Stimulated activated CD8-positive, alpha-beta memory T cell treated with anti-CD3 and anti-CD28 coated beads, Interleukin-7, amount 100 ng/mL, for 1 hour (primary cell): Measurements from ENCODE around the gene UFD1.

ENCODE experiments used
- DNase-seq, 2 donors: peaks; one replicate each; pipeline ENCODE4 v3.0.0-alpha.2; 2020; ENCODE audit warnings: low read depth in 2 of 2

Gene UFD1

GRCh38 chr22:19478901-19479354 lies at the start of gene UFD1:
TSS of gene UFD1 (minus strand) at chr22:19479193. CDS start at chr22:19479085, 108 bp downstream.
- peak; percentile 53 to 61 for DNase-seq

GRCh38 chr22:19527861-19528417 lies 48.9 kb upstream of the UFD1 start:
- no peak for DNase-seq

DNA sequence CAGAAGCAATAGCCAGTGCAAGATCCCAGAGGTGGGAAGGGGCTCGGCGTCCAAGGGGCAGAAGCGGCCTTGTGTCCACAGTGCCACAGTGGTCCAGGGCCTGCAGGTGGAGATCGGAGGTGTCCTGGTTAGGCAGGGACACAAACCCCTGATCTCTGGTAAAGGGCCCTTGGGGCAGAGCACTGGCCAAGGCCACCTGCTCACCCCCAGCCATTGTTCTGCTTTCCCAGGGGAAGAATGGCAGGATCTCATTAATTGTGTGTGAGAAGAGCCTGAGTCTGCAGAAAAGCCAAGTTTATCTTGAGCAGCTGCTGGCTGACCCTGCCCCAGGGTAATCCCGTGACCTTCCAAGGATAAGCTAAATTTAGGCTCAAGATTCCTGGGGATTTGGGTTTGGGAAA lies 48.3 kb upstream of the UFD1 start:
- DNase-seq: no peak

DNA sequence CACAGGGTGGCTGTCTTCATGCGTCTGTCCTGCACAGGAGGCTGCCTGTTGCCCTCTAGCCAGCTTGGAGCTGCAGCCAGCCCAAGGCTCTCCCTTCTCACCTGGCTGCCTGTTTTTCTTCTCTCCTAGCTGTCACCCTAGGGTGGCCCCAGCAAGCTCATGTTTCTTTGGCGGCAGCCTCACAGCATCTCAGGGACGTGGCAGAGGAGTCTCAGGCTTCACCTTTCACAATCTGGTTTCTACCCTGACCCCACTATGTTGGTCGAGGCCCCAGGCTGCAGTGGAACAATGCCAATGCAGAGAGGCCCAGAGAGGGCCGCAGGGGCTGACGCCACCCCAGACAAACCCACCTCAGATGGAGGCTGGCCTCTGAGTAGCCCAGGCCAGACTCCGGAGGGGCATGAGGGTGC lies 47.7 kb upstream of the UFD1 start:
- DNase-seq: no peak

GRCh38 chr22:19526076-19526701 lies 47.2 kb upstream of the UFD1 start:
- no peak for DNase-seq

- no peak for DNase-seq
Measured at GRCh38 chr22:19525666-19526065, 46.7 kb upstream of the UFD1 start.

DNA sequence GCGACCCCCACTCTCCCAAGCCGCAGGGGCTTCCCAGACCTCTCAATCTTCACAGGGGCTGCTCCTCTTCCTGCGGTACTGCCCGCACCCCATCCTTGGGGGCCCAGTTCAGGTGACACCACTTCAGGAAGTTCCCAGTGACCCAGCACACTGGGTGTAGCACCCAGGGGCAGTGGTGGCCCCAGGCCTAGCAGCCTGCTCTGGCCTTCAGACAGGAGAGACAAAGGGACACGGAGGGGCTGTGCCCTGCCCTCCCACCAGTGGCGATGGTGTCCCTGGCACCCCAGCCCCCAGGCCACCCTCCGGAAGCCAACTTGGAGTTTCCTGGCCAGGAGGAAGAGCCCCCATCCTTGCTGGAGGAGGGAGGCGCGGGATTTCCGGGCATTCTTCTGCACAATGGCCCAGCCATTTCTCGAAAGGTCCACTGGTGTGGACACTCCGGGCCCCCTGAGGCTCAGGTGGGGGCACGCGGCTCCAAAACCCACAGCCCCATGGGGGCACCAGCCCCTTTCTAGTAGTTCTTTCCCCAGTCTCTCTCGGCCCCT lies 46.2 kb upstream of the UFD1 start:
- DNase-seq: no peak

- DNase-seq: no peak
Measured at GRCh38 chr22:19524170-19525115, 45.5 kb upstream of the UFD1 start, which contains the start of gene CLDN5. TSS of gene CLDN5 (minus strand) at chr22:19524410. CDS start at chr22:19524255, 155 bp downstream.

GRCh38 chr22:19523240-19524169 lies 44.5 kb upstream of the UFD1 start:
- no peak for DNase-seq

GRCh38 chr22:19522881-19523239 lies 43.9 kb upstream of the UFD1 start:
- DNase-seq: no peak

DNA sequence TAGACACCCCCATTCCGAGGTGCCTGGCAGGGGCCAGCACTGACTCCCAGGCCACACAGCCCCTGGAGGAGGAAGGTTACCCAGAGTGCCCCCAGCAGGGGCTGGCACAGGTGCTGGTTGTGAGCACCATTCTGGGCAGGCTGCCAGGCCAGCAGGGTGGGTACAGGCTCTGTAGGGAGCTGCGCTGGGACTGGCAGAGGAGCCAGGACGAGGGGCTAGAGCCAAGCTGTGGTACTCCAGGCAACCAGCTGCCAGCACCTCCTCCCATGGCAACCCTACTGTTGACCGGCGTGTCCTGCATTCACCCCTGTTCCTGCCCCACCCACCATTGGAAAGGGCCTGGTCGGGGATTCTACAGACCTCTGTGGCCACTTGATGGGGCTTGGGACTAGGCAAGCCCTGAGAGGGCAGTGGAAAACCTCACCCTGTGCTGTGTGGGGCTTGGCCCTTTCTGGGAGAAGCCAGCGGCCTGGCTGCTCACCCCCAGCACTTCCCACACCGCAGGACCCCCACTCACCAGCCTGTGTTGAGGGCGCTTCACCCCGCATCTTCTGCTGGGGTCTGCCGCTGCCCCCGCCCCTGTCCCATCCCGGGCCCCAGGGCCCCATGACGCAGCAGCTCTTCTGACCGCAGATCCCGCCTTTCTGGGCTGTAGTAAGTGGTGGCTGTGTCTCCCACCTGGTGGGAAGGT lies 43.3 kb upstream of the UFD1 start:
- no peak for DNase-seq

- no peak for DNase-seq
Measured at GRCh38 chr22:19520566-19521305, 41.7 kb upstream of the UFD1 start.

DNA sequence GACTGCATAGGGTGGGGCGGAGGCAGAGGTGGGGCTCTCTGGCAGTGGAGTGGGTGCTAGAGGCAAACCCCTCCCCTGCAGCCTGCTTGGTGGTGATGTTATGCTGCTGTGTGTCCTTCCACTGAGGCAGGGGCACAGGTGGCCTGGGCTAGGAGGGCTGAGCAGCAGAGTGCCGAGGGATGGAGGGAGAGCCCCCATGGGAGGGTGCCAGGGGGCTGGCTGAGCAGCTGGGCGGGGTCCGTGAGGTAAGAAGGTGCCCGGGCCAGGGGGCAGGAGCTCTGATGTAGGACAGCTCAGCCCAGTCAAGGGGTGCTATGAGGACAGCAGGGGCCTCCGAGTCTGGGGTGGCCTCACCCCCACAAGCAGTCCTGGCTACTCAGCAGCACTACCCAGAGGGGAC lies 41.0 kb upstream of the UFD1 start:
- DNase-seq: no peak

- no peak for DNase-seq
Measured at GRCh38 chr22:19519041-19519926, 40.3 kb upstream of the UFD1 start.

GRCh38 chr22:19518635-19519034 lies 39.6 kb upstream of the UFD1 start:
- DNase-seq: no peak

GRCh38 chr22:19517919-19518611 lies 39.1 kb upstream of the UFD1 start:
- no peak for DNase-seq

- no peak for DNase-seq
Measured at GRCh38 chr22:19517171-19517500, 38.1 kb upstream of the UFD1 start.

- DNase-seq: no peak
Measured at GRCh38 chr22:19516378-19517170, 37.6 kb upstream of the UFD1 start.
